ENCODE measurements around the gene MAGEB4.
"Not testable (repeated sequence)": the region's sequence is repeated elsewhere in the genome, so short reads cannot be mapped to it uniquely, and the experiment has no call there.

GRCh38 chrX:30193910-30194309 lies 47.9 kb upstream of the MAGEB4 start:
- not testable (repeated sequence) for TF ChIP-seq ATF3 (CRISPR knock-in tag; conservative IDR thresholded peaks at IDR 0.05); USF2 (CRISPR knock-in tag; IDR thresholded peaks at IDR 0.05)
